IMR-90 (cell line): ENCODE results near the gene SINHCAF. TPM values are rescaled to one million over a fixed set of nuclear protein-coding genes. Genes with fewer than 3 reads are reported as not detected.

ENCODE experiments used
- ATAC-seq: fragments of 200-7000 bp; cut with Tn5 transposase; 2 replicates; pipeline ENCODE4 v1.9.1; 2020; ENCODE audit warnings: low read depth, mild to moderate bottlenecking, moderate library complexity
- BruUV-seq: library from RNA; stranded (reverse); fragments of 400-500 nt; replicated peaks from 2 replicates; lab custom pipeline; 2021; lab: Mats Ljungman, UMichigan
- CTCF ChIA-PET: fragments of 300-600 bp; formaldehyde crosslinking; extraction: SDS; loops from one replicate; lab custom pipeline; 2021; ENCODE audit warnings: antibody characterized with exemption; lab: Yijun Ruan, JAX
- POLR2A ChIA-PET: fragments of 300-600 bp; sonication (Branson Sonifier 250); formaldehyde crosslinking; loops from one replicate; lab custom pipeline; 2022; ENCODE audit warnings: antibody characterized with exemption; ENCODE audit not compliant: unreplicated experiment; lab: Charles Lee
- DNase-seq: peaks from one replicate; pipeline ENCODE4 v3.0.0; 2013
- H2AFZ ChIP-seq: replicated peaks from 2 replicates; pipeline ENCODE3; 2013; ENCODE audit warnings: low read length, mild to moderate bottlenecking; ENCODE audit not compliant: poor library complexity
- H2AK5ac ChIP-seq: 2 replicates; pipeline ENCODE4 v1.6.1; 2013; ENCODE audit warnings: low read depth, low read length, inconsistent platforms
- H2AK9ac ChIP-seq: replicated peaks from 2 replicates; pipeline ENCODE3; 2013; ENCODE audit warnings: mild to moderate bottlenecking, low read depth, low read length, moderate library complexity; ENCODE audit not compliant: poor library complexity
- H2BK120ac ChIP-seq: 2 replicates; pipeline ENCODE4 v1.6.1; 2013; ENCODE audit warnings: low read depth, low read length, inconsistent platforms
- H2BK15ac ChIP-seq: 3 replicates; pipeline ENCODE4 v1.6.1; 2013; ENCODE audit warnings: low read depth, low read length, inconsistent platforms
- H2BK20ac ChIP-seq: 2 replicates; pipeline ENCODE4 v1.6.1; 2013; ENCODE audit warnings: low read depth, mild to moderate bottlenecking, inconsistent platforms, low read length, moderate library complexity
- H2BK5ac ChIP-seq: 2 replicates; pipeline ENCODE4 v1.6.1; 2013; ENCODE audit warnings: mild to moderate bottlenecking, low read depth, low read length, inconsistent platforms; ENCODE audit not compliant: poor library complexity, severe bottlenecking
- H3K14ac ChIP-seq: replicated peaks from 2 replicates; pipeline ENCODE4 v1.6.1; 2013; ENCODE audit warnings: low read depth, low read length, inconsistent platforms
- H3K18ac ChIP-seq: 2 replicates; pipeline ENCODE4 v1.6.1; 2013; ENCODE audit warnings: low read depth, low read length, control low read depth
- H3K23ac ChIP-seq: 2 replicates; pipeline ENCODE4 v1.6.1; 2013; ENCODE audit warnings: low read depth, low read length, inconsistent platforms
- H3K27ac ChIP-seq: 2 replicates; pipeline ENCODE4 v1.5.1; 2013; ENCODE audit warnings: mild to moderate bottlenecking, control low read depth, low read length; ENCODE audit not compliant: insufficient read depth
- H3K27me3 ChIP-seq: 2 replicates; pipeline ENCODE4 v1.6.1; 2013; ENCODE audit warnings: low read length; ENCODE audit not compliant: control insufficient read depth, insufficient read depth
- H3K36me3 ChIP-seq: 2 replicates; pipeline ENCODE4 v1.6.1; 2013; ENCODE audit warnings: low read length, mixed read lengths; ENCODE audit not compliant: control insufficient read depth, insufficient read depth
- H3K4ac ChIP-seq: 2 replicates; pipeline ENCODE4 v1.6.1; 2013; ENCODE audit warnings: low read depth, low read length, inconsistent platforms
- H3K4me1 ChIP-seq: 2 replicates; pipeline ENCODE4 v1.6.1; 2013; ENCODE audit warnings: low read length, mixed read lengths; ENCODE audit not compliant: control insufficient read depth, insufficient read depth
- H3K4me2 ChIP-seq: 2 replicates; pipeline ENCODE4 v1.6.1; 2013; ENCODE audit warnings: low read depth, mild to moderate bottlenecking, control low read depth, low read length, moderate library complexity
- H3K4me3 ChIP-seq: 2 replicates; pipeline ENCODE4 v1.5.1; 2013; ENCODE audit warnings: low read depth, mild to moderate bottlenecking, control low read depth, low read length, moderate library complexity; ENCODE audit not compliant: insufficient read depth
- H3K56ac ChIP-seq: 2 replicates; pipeline ENCODE4 v1.6.1; 2013; ENCODE audit warnings: low read length, inconsistent platforms; ENCODE audit not compliant: insufficient read depth; ENCODE audit errors: extremely low read depth
- H3K79me1 ChIP-seq, 2 experiments: 2 replicates each; pipeline ENCODE4 v1.6.1; 2013; ENCODE audit warnings: low read length in 2 of 2, inconsistent platforms in 1 of 2, low read depth in 1 of 2
- H3K9ac ChIP-seq: 2 replicates; pipeline ENCODE4 v1.6.1; 2013; ENCODE audit warnings: low read depth, low read length, control low read depth
- H3K9me1 ChIP-seq: 2 replicates; pipeline ENCODE4 v1.6.1; 2013; ENCODE audit warnings: low read length, inconsistent platforms; ENCODE audit not compliant: insufficient read depth
- H3K9me3 ChIP-seq: 2 replicates; pipeline ENCODE4 v1.6.1; 2013; ENCODE audit warnings: low read length; ENCODE audit not compliant: control insufficient read depth, insufficient read depth
- H4K20me1 ChIP-seq: 2 replicates; pipeline ENCODE4 v1.6.1; 2013; ENCODE audit warnings: low read length, inconsistent platforms; ENCODE audit not compliant: insufficient read depth
- H4K5ac ChIP-seq: 2 replicates; pipeline ENCODE4 v1.6.1; 2013; ENCODE audit warnings: mild to moderate bottlenecking, low read depth, low read length, control low read depth
- H4K8ac ChIP-seq, 2 experiments: 2 replicates each; pipeline ENCODE4 v1.6.1; 2013; ENCODE audit warnings: low read depth in 2 of 2, low read length in 2 of 2, control low read depth in 1 of 2, inconsistent platforms in 1 of 2
- H4K91ac ChIP-seq: 2 replicates; pipeline ENCODE4 v1.6.1; 2013; ENCODE audit warnings: low read depth, low read length, inconsistent platforms; ENCODE audit not compliant: insufficient read depth
- BHLHE40 ChIP-seq: fragments of 150-350 bp; IDR thresholded peaks from 2 replicates; pipeline ENCODE4 v1.6.1; 2016; ENCODE audit warnings: mild to moderate bottlenecking, low read depth, low read length
- FOS ChIP-seq: fragments of 150-350 bp; IDR thresholded peaks from 2 replicates; pipeline ENCODE4 v1.6.1; 2016; ENCODE audit warnings: low read depth, low read length
- MXI1 ChIP-seq: IDR thresholded peaks from 2 replicates; pipeline ENCODE4 v1.6.1; 2012; ENCODE audit warnings: low read depth, mild to moderate bottlenecking, low read length, moderate library complexity, borderline replicate concordance
- dilution Hi-C: fragments of 300-500 bp; cut with HindIII; formaldehyde crosslinking; loops from one replicate; pipeline ENCODE4 v1.14.3; 2018; ENCODE audit warnings: low sequenced_read_pairs; ENCODE audit not compliant: unreplicated experiment
- in situ Hi-C: fragments of 300-500 bp; cut with MboI; formaldehyde crosslinking; loops from 3 replicates; pipeline ENCODE4 v1.14.3; 2019; ENCODE audit warnings: low sequenced_read_pairs, inconsistent platforms, mixed read lengths
- intact Hi-C: fragments of 100-400 bp; cut with micrococcal nuclease; formaldehyde crosslinking; loops from 2 replicates; pipeline ENCODE4 v1.10.0; 2022
- polyA plus RNA-seq, 3 experiments: library from polyadenylated mRNA; depleted of rRNA; stranded (reverse); fragments of >200 nt; gene quantifications; 2 replicates each; pipeline ENCODE4 v1.2.3, GENCODE V29; 2012; ENCODE audit warnings: low replicate concordance in 1 of 3
- total RNA-seq: library from RNA; depleted of rRNA; stranded (reverse); fragments of >200 nt; gene quantifications from 2 replicates; pipeline ENCODE4 v1.2.3, GENCODE V29; 2012

Gene SINHCAF
- total and polyA plus RNA-seq, 2 of the 4 experiments (the other 2 are of a cell fraction) = 21.6 to 30.8 TPM

DNA sequence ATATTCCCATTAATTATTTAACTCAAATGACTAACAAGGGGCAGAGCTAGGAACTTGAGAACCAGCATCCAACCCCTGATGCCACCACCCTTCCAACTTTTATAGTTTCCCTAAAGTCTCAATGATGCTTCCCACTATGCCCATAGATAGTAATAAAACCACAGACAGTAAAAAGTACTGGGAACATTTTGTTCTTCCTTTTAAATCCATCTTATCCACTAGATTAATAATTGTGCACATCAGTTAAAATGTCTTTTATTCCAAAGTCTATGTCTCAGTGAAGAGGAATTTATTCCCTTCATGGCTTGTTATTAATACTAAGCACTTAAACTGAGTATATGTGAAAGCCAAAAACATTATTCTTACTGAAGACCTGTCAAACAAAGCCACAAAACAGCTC lies 45.8 kb downstream of the SINHCAF start:
- Histone ChIP-seq H3K4me2 (no peak overlapping the region), H4K91ac (no peak overlapping the region), H4K20me1 (no peaks in the 10 kb centered on the region), H2AFZ (no peak overlapping the region), H3K9me3 (no peaks in the 10 kb centered on the region), H2BK20ac (no peak overlapping the region), H3K9ac (no peak overlapping the region), H2AK9ac (no peak overlapping the region), H4K5ac (no peak overlapping the region), H3K4me3 (no peak overlapping the region), H4K8ac (no peak overlapping the region), H2BK120ac (no peak overlapping the region), H3K79me1 (no peaks in the 10 kb centered on the region), H3K56ac (no peak overlapping the region), H2BK15ac (no peak overlapping the region), H2AK5ac (no peak overlapping the region), H3K14ac (no peak overlapping the region), H3K4ac (no peak overlapping the region), H2BK5ac (no peak overlapping the region), H3K36me3 (peaks cover 3% of the 10 kb centered on the region), H3K18ac (no peak overlapping the region), H3K9me1 (peaks cover 3% of the 10 kb centered on the region; the same call in 1 of the 2 replicates), H3K27ac (no peak overlapping the region), H3K4me1 (no peaks in the 10 kb centered on the region), H3K23ac (no peak overlapping the region), H3K27me3 (no peaks in the 10 kb centered on the region)
- no TSS peak for BruUV-seq
- ChIA-PET POLR2A (no interaction called here), CTCF (interaction anchor here (1.0 kb wide), 1 partner anchor 9 kb away, joined by 3 read pairs; no protein-coding TSS in a partner anchor)
- TF ChIP-seq MXI1 = no peak
- TF ChIP-seq BHLHE40 = no peak
- TF ChIP-seq FOS = no peak
- intact Hi-C loops = no loop called here
- ATAC-seq (no peak), DNase-seq (no peak)
- dilution Hi-C loops = no loop called here
- in situ Hi-C loops = no loop called here
